HG03095 (cell line): ENCODE data around the gene DKKL1.

Source experiments
- ATAC-seq: cut with Tn5 transposase; IDR thresholded peaks from one replicate; pipeline ENCODE4 v1.9.1; 2021; ENCODE audit warnings: moderate library complexity; ENCODE audit not compliant: unreplicated experiment

Gene DKKL1

DNA sequence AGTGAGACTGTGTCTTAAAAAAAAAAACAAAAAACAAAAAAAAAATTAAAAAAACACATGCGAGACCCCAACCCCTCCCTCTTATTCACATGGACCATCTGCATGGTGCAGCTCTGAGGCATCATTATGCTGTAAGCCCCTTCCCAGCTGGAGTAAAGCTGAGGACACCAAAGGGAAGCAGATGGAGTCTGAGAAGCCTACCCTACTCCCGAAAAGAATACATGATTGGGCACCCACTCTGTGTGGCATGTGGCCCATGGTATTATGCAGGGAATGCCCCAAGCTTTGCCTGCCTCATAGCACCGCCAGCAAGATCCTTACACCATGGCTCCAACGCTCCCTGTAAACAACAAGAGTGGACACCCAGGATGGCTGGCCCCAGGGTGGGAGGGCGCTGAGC is 54.8 kb downstream of the DKKL1 start:
- ATAC-seq, result no peak

DNA sequence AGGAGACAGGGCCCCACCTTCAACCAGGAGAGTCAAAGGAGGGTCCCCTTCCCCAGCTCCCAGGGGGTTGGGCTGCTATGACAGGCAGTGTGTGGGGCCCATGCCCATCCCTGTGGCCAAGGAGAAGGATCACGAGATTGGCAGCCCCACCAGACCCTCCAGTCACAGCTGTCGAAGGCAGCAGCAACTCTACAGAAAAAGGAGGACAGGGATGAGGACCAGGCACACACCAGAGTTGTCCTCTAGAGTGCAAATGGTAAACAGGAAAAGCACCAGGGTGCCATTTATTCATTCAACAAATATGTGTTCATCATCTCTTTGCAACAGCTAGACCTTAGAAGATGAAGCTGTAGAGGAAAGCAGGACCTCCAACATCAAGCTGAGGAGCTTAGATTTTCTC is 55.5 kb downstream of the DKKL1 start:
- no peak for ATAC-seq

DNA sequence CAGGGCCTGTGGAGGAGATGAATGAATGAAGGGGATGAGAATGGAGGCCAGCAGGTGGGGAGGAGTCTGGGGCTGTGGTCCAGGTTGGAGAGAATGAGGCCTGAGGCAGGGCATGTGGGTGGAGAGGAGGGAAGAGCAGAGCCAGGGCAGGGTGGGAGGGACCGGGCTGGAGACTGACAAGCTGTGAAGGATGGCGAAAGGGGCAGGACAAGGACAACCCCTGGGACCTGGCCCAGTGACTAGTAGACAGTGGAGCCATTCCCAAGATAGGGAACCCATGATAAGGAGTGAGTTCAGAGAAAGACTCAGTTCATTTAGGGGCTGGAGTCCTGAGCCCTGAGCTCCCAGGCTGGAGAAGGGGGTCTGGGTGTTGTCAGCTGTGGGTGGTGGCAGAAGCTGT is 56.5 kb downstream of the DKKL1 start:
- no peak for ATAC-seq

DNA sequence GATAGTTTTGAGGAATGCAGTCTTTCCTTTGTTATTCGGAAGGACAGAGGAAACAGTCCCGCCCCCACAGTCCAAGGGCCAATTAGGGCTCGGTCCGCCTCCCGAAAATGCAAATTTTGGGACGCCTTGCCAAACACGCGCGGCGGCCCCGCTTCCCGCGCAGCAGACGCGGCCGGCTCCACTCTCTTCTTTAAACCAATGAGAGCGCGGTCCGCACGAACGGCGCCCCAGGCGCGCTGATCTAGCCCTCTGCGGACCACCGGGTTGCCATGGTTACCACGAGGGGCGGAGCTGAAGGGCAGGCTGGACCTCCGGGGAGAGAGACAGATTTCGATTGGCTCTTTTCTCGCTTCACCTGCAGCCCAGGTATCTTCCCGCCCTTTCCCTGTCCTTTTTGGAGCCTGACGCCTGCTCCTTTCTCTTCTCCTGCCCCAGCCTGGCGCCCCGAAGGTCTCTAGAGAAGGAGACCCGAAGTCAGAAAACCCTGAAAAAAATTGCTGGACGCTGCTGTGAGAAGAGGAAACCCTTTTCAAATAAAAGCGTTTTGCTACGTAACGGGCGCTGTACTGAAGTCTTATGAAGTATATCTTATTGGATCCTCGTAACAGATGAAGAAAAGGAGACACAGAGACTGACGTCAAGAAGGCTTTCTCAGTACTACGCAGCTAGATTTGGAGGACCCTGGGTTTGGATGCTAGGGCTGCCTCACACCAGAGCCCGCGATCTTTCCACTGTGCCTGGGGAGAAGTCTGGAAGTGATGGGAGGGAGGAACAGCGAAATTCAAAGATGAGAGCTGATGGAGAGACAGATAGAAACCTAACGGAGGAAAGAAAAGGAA is 57.6 kb downstream of the DKKL1 start:
- ATAC-seq, result no peak

DNA sequence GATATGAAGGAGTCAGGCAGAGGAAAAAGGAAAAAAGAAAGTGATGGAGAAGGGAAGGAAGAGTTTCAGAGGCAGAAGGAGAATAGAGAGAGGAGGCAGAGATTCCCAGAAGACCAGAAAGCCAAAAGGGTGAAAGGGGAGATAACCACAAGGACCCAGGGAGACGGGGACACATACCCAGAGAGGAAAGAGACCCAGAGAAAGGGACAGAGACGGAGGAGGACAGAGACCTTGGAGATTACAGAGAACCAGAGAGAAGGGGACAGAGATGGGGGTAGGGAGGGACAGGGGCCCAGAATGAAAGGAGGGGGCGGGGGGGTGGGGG is 58.2 kb downstream of the DKKL1 start:
- ATAC-seq, result no peak

DNA sequence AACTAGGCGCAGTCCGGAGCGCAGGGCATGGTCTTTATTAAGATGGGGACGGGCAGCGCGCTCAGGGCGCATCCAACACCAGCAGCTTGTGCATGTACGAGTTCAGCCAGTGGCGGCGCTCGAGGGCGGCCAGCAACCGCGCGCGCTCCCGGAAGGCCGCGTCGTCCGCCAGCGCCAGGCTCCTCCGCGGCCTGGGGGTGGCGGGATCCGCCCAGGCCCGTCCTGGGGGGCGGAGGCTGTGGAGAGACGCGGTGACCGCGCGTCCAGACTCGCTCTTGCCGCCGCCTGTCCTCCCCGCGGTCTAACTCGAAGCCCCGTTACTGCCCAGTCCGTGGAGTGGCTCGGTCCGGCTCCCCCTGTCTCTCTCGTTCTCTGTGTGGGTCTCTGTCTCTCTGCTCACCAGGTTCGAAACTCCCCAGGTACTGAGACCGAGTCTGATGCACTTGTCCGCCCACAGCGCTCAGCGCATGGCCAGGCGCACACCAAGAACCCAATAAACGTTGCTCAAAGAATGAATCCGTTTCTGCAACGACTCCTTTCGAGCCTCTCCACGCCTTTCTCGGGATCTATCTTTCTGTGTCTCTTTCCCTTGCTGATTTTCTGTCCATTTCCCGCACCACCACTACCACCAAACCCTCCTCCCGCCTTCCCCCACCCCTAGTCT is 58.9 kb downstream of the DKKL1 start:
- ATAC-seq, result no peak

DNA sequence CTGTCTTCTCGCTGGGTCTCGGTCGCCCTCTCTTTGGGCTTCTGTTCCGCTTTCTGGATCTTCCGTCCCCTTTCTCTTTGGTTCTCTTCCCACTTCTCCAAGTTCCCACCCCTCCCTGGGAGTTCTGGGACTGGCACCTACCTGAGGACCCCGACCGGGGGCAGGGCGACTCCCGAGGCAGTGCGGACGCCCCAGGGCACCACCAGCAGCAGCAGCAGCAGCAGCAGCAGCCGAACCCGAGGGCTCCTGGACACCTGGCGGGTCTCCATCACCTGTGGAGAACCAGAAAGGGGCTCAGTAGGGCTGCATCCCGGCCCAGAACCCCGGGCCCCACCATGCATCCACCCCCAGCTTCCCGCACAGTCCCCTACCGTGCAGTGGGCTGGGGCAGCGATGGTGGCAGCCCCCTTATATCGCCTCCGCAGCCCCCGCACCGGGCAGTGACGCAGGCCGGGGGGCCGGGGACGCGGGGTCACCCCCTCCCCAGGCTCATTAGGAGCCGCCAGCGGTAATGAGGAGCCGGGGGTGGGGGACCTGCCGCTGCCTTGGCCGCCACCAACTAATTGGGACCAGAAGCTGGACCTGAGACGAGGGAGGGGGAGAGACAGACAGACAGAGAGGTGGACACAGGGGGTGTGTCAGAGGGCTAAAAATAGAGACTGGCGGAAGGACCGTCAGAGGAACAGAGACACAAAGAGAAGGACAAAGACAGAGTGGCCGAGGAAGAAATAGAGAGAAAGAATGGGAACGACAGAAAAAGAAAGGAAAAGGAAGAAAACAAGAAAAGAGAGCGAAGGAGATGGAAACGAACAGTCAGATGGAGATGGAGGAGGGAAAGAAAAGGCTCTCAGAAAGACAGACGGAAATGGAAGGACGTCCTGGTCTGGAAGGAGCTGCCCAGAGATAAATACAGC is 59.7 kb downstream of the DKKL1 start, which contains the start of gene PTH2:
PTH2 (minus strand) TSS at position 371 of the 914 bp plus-strand sequence; CDS start at position 269, 102 bp downstream.
- no peak for ATAC-seq

DNA sequence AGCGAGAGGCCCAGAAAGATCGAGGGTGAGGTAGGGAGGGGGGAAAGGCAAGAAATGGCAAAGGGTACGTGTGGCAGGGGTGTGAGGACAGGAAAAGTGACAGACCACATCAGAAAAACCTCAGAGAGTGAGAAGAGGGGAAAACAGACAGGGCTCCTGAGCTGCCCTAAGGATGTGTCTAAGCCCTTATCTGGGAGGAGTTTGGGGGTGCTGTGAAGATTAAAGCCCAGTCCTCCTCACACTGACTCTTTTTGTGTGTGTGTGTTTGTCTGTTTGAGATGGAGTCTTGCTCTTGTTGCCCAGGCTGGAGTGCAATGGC is 60.3 kb downstream of the DKKL1 start:
- ATAC-seq, result no peak
